GF-D8 (cell line): ENCODE measurements around the gene AMPH.
A peak's percentile ranks its signal among the peaks of the same experiment; 100 is the strongest.

ENCODE experiments used
- DNase-seq: peaks from one replicate; lab custom pipeline; 2025; lab: John Stamatoyannopoulos, UW

The AMPH gene

GRCh38 chr7:38630720-38631673 lies at the start of gene AMPH:
Gene AMPH (minus strand): TSS chr7:38631373. CDS start chr7:38631351, 22 bp downstream.
- no peak for DNase-seq

DNA sequence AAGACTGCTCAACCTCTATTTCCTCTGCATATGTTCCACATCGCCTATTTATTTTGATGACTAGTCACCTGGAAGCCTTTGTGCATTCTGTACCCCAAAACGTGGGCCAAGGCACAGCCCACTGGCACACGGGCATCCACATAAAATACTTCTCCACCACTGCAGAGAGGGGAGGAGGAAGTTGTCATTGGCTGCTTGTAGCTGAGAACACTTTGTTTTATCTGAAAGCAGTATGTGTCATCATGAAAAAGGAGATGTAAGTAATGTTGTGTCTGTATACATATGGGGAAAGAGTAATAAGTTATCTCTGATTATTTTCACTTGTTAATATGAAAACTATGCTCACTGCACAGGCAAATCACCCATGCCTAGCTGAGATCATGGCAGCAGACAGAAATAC lies 48.2 kb upstream of the AMPH start:
- DNase-seq, result no peak

GRCh38 chr7:38678698-38679054 lies 47.5 kb upstream of the AMPH start:
- no peak for DNase-seq

DNA sequence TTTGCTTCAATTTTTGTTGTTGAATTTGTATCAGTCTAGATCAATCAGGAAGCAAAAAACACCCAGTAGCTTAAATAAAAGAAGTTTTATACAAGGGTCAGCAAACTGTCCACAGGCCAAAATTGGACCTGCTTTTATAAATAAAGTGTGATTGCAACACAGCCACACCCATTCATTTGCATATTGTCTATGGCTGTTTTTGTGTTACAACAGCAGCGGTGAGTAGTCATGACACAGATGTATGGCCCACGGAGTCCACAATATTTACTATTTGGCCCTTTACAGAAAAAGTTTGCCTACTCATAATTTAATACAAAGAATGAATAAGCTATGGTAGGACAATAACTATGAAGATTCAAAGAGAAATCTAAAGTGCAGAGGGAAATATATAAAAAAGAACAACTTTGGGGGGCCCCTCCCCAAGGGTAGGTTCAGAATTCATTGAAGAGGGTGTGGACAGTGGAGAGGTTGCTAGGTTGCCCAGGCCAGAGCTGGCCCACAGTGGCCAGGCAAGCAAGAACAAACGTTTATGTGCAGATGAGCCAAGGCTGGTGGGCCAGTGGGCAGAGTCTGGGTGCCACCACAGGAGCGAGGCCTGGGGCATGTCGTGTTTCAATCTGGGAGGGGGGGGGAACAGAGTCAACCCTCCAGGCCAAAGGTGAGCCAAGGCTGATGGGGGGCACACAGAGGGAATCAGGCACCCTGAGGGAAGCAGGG lies 47.0 kb upstream of the AMPH start:
- DNase-seq, result no peak

DNA sequence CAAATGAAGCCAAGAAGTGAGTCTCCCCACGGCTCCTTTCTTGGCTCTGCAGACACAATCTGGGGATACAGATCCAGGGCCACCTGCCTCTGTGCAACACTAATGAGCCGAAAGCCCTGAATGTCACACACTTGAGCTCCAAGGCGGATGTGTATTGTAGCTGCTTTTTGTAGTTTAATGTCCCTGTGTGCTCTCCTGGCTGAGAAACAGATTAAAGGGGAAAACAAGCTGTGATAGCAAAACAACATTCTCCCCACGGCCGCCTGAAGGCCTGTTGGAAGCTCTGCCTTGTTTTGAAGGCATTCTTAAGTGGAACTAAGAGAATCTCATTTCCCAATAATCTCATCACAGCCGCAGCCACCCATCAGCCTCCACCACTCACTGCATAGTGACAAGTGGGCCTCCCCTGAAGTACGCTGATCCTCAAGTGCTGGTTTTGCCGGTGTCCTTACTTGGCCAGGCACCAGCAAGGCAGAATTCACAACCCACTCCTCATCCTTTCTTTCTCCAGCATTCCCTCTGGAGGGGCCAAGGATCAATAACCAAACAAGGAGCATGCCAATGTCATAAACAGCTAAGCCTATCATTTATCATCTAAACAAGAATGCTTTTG lies 44.4 kb upstream of the AMPH start:
- DNase-seq, result no peak

DNA sequence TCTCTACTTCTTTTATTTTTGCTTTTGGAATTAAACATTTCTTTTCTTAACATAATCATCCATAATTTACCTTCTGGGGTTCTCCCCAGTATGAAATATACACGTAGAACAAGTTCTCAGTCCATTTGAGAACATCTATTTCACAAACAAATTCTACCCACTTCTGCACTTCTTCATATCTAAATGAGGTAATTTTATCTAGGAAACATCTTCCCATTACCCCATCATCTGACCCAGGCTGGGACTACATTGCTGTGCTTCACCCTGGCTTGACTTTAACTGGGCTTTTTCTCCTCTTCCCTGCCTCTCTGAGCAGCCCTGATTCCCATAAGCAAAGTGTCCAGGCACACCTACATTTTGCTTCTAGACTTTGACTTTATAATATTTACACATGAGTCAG lies 43.3 kb upstream of the AMPH start:
- DNase-seq, result no peak

DNA sequence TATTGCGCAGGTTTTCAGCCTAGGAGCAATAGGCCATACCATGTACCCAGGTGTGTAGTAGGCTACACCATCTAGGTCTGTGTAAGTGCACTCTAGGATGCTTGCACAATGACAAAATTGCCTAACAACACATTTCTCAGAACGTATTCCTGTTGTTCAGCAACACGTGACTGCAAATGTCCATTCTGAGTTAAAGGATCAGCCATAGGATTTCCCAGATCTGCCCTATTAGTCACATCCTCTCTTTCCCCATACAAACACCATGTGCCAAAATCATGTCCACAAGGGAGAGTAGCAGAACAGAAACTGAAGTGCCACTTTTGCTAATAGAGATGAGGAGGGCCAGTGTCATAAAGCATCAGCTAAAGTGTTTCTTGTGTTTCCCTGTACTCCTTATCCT lies 42.6 kb upstream of the AMPH start:
- DNase-seq, result no peak

- no peak for DNase-seq
Observed at GRCh38 chr7:38671911-38672905, 41.0 kb upstream of the AMPH start.

- DNase-seq, result no peak
Observed at GRCh38 chr7:38669965-38670520, 38.9 kb upstream of the AMPH start.

DNA sequence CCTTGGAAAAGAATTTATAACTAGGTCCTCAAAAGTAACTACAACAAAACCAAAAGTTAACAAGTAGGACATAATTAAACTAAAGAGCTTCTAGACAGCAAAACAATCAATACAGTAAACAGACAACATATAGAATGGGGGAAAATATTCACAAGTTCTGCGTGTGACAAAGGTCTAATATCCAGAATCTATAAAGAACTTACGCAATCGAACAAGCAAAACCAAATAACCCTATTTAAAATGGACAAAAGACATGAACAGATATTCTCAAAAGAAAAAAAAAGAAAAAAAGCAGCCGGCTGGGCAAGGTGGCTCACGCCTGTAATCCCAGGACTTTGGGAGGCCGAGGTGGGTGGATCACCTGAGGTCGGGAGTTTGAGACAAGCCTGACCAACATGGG lies 33.8 kb upstream of the AMPH start:
- DNase-seq, result no peak

DNA sequence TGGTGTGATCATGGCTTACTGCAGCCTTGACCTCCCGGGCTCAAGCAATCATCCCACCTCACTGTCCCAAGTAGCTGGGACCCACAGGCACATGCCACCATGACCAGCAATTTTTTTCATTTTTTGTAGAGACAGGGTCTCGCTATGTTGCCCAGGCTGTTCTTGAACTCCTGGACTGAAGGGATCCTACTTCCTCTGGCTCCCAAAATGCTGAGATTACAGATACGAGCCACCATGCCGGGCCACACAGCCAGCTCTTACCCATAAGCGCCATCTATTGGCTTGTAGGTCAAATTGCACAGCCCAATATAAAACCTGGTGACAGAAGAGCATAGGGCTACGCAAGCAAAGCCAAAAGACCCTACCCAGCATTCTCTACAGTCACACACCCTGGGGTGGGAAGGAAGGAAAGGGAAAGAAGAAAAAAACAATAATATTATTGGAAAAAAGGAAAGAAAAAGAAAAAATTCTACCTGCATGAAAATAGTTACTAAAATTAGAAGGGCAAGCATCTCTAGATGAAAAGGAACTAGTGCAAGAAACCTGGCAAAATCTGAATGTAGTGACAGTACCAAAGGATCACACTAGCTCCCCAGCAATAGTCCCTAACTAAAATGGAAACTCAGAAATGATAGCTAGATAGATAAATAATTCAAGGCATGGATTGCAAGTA lies 29.4 kb upstream of the AMPH start:
- DNase-seq, result peak; percentile 16

GRCh38 chr7:38659931-38660330 lies 28.8 kb upstream of the AMPH start:
- DNase-seq, result no peak

- DNase-seq, result no peak
Observed at GRCh38 chr7:38658921-38659320, 27.7 kb upstream of the AMPH start.

DNA sequence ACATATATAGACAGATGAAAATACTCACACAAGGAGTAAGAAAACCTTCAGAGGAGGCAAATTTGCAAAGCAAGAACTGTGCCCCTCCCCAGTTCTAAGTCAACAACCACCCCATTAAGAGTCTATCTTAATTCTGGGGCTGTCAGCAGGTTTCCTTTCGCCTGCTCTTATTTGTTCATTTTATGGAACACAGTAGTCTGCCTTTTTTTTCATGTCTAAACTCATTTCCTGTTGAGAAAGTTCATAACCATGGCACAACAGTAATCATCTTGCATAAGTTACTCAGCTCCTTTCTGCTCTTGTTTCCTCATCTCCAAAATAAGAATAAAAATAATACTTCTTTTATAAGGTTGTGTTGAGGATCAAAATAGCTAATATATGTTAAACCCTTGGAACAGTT lies 25.8 kb upstream of the AMPH start:
- DNase-seq, result peak; percentile 15

DNA sequence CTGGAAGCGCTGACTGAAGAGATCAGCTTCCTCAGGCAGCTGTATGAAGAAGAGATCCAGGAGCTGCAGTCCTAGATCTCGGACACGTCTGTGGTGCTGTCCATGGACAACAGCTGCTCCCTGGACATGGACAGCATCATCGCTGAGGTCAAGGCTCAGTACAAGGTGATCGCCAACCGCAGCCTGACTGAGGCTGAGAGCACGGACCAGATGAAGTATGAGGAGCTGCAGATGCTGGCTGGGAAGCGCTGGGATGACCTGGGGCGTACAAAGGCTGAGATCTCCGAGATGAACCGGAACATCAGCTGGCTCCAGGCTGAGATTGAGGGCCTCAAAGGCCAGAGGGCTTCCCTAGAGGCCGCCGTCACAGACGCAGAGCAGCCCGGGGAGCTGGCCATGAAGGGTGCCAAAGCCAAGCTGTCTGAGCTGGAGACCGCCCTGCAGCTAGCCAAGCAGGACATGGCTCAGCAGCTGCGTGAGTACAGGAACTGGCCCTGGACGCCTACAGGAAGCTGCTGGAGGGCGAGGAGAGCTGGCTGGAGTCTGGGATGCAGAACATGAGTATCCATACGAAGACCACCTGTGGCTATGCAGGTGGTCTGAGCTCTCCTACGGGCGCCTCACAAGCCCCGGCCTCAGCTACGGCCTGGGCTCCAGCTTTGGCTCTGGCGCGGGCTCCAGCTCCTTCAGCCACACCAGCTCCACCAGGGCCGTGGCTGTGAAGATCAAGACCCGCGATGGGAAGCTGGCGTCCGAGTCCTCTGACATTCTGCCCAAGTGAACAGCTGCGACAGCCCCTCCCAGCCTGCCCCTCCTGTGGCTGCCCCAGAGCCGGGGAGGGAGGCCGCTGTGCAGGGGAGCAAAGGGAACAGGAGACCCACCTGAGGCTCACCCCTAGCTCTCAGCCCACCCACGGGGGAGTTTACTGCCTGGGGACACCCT lies 24.9 kb upstream of the AMPH start:
- DNase-seq, result no peak

DNA sequence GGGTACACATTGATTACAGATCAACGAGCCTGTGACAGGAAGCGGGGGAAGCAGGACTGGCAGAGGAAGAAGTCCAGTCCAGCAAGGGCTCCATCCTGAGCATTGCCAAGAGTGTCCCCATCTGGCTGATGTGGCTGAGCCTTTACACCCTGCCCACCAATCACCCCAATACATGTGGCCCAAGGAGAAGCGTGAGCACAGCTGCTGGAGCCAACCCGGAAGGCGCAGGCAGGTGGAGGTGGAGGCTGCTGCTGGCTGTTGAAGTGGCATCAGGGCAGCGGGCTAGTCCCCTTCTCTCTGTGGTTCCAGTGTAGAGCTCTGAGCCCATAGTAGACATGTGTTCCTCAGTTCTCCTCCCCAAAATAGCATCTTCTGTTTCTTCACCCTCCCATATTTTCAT lies 6.8 kb upstream of the AMPH start:
- DNase-seq, result no peak

- no peak for DNase-seq
Observed at GRCh38 chr7:38632411-38632810, 1.2 kb upstream of the AMPH start.

- no peak for DNase-seq
Observed at GRCh38 chr7:38629651-38630510, 1.3 kb downstream of the AMPH start.
